ENCODE data around the gene ANKRD12. TPM values are rescaled to one million over a fixed set of nuclear protein-coding genes. Genes with fewer than 3 reads are reported as not detected.

The ANKRD12 gene
- polyA plus RNA-seq, 1 donor = 20.1 TPM

DNA sequence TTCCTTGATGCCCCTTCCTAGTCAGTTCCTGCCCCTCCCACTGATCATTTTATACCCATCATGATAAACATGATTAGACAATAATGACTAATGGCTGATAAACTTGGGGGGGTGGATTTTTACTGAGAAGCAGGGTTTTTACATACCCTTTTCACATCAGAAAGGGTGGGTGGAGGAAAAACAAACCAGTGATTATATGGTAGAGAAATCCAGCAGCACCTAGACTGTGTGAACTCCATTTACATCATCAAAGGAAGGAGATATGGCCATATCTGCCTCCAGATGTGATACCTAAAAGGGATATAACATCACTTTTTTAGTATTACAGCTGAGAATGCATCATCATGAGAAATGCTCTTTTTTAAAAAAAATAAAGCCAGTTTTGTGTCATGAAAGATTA lies 89.9 kb downstream of the ANKRD12 start:
- Histone ChIP-seq H3K27ac (ENCODE audit: low read length) (no peak overlapping the region), H3K9me3 (ENCODE audit: control insufficient read depth, low read depth, low read length) (peaks cover 3% of the 10 kb centered on the region), H3K36me3 (ENCODE audit: control insufficient read depth, insufficient read depth, low read length) (peaks cover 31% of the 10 kb centered on the region), H3K4me3 (ENCODE audit: low read length) (no peak overlapping the region), H3K4me1 (ENCODE audit: control insufficient read depth, insufficient read depth, low read length) (no peaks in the 10 kb centered on the region), H3K27me3 (ENCODE audit: control insufficient read depth, insufficient read depth, low read length) (no peaks in the 10 kb centered on the region)
- no peak for DNase-seq

DNA sequence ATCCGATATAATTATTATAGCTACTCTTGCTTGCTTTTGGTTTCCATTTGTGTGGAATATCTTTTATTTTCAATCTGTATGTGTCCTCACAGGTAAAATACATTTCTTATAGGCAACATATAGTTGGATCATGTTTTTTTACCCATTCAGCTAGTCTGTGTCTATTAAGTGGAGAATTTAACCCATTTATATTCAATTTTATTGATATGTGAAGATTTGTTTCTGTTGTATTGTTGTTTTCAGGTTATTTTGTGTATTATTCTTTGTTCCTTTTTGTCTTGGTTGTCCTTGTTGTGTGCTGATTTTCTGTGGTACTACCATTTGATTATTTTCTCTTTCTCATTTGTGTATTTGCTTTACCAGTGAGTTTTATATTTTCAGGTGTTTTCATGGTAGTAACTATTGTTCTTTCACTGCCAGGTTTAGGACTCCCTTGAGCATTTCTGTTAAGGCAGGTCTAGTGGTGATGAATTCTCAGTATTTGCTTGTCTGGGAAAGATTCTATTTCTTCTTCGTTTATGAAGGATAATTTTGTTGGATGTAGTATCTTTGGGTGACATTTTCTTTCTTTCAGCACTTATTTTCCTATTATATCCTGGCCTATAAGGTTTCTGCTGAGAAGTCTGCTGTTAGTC lies 95.4 kb downstream of the ANKRD12 start:
- Histone ChIP-seq H3K27me3 (ENCODE audit: control insufficient read depth, insufficient read depth, low read length) (no peaks in the 10 kb centered on the region), H3K27ac (ENCODE audit: low read length) (no peak overlapping the region), H3K4me1 (ENCODE audit: control insufficient read depth, insufficient read depth, low read length) (no peaks in the 10 kb centered on the region), H3K36me3 (ENCODE audit: control insufficient read depth, insufficient read depth, low read length) (peaks cover 32% of the 10 kb centered on the region), H3K9me3 (ENCODE audit: control insufficient read depth, low read depth, low read length) (peaks cover 19% of the 10 kb centered on the region), H3K4me3 (ENCODE audit: low read length) (no peak overlapping the region)
- DNase-seq = no peak
- WGBS (ENCODE audit: insufficient coverage, low lambda C conversion rate) = 100% methylated on average over 1 of the region's 2 CpGs

DNA sequence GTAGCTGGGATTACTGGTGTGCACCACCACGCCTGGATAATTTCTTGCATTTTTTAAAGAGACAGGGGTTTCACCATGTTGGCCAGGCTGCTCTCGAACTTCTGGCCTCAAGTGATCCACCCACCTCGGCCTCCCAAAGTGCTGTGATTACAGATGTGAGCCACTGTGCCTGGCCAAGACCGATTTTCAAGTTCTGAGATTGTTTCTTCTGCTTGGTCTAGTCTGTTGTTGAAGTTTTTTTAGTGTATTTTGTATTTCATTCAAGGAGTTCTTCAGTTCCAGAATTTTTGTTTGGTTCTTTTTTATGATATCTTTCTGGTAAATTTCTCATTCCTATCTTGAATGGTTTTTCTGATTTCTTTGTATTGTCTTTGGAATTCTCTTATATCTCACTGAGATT lies 96.4 kb downstream of the ANKRD12 start:
- H3K27me3 ChIP-seq (ENCODE audit: control insufficient read depth, insufficient read depth, low read length) = no peaks in the 10 kb centered on the region
- peaks cover 30% of the 10 kb centered on the region for H3K36me3 ChIP-seq (ENCODE audit: control insufficient read depth, insufficient read depth, low read length)
- no peak for DNase-seq
- H3K9me3 ChIP-seq (ENCODE audit: control insufficient read depth, low read depth, low read length) = peaks cover 19% of the 10 kb centered on the region
- H3K27ac ChIP-seq (ENCODE audit: low read length) = no peak overlapping the region
- H3K4me1 ChIP-seq (ENCODE audit: control insufficient read depth, insufficient read depth, low read length) = no peaks in the 10 kb centered on the region
- no CpG with 5 or more reads among the region's 4 CpGs for WGBS (ENCODE audit: insufficient coverage, low lambda C conversion rate)
- H3K4me3 ChIP-seq (ENCODE audit: low read length) = no peak overlapping the region

DNA sequence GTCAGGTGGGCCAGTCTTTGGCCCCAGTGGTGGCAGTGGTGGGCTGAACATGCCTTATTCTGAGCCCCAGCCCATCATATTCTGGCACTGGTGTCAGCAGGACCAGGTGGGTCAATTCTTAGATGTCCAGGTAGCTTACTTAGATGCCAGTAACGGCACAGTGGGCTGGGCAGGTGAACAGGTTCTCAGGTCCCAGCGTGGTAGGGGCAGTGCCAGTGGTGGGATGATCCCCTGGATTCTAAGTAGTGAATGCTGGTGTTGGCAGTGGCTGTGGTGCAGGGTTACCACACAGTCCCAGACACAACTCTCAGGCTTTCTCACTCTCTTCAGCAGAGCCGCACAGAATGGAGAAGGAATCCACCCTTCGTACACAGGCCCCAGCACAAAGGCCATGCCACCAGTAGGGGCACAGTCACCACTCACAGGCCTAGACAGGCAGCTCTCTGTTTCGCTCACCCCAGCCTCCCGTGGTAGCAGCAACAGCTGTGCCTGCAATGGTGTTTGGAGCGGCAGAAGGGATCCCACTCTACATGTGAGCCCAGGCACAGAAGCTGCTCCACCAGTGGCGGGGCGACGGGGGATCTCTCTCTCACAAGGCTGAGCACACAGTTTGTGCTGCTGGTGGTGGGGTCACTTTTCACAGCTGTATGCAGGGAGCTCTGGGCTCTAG lies 97.3 kb downstream of the ANKRD12 start:
- H3K4me1 ChIP-seq (ENCODE audit: control insufficient read depth, insufficient read depth, low read length) = no peaks in the 10 kb centered on the region
- H3K27ac ChIP-seq (ENCODE audit: low read length) = no peak overlapping the region
- peaks cover 36% of the 10 kb centered on the region for H3K36me3 ChIP-seq (ENCODE audit: control insufficient read depth, insufficient read depth, low read length)
- DNase-seq = no peak
- H3K4me3 ChIP-seq (ENCODE audit: low read length) = no peak overlapping the region
- no peaks in the 10 kb centered on the region for H3K27me3 ChIP-seq (ENCODE audit: control insufficient read depth, insufficient read depth, low read length)
- peaks cover 19% of the 10 kb centered on the region for H3K9me3 ChIP-seq (ENCODE audit: control insufficient read depth, low read depth, low read length)
- WGBS (ENCODE audit: insufficient coverage, low lambda C conversion rate) = no CpG with 5 or more reads among the region's 10 CpGs

DNA sequence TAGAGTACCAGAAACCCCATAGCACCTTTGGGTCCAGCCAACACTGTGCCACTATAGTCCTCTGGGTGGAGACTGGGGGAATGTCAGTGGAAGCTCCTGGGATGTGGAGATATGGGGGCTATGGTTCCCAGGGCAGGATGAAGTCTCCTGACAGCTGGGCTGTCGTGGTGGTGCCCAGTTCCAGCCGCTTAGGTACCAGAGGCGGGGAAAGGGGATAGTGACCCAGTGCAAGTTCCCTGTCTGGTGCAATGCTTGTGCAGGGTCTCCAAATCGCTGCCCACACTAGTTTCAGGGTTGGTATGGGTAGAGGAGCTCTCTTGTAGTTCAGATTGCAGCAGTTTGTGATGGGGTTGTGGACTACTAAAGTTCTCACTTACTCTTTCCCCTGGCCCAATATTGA lies 97.9 kb downstream of the ANKRD12 start:
- Histone ChIP-seq H3K9me3 (ENCODE audit: control insufficient read depth, low read depth, low read length) (peaks cover 19% of the 10 kb centered on the region), H3K27me3 (ENCODE audit: control insufficient read depth, insufficient read depth, low read length) (no peaks in the 10 kb centered on the region), H3K36me3 (ENCODE audit: control insufficient read depth, insufficient read depth, low read length) (peaks cover 40% of the 10 kb centered on the region), H3K4me1 (ENCODE audit: control insufficient read depth, insufficient read depth, low read length) (no peaks in the 10 kb centered on the region), H3K27ac (ENCODE audit: low read length) (no peak overlapping the region), H3K4me3 (ENCODE audit: low read length) (no peak overlapping the region)
- no peak for DNase-seq
- WGBS (ENCODE audit: insufficient coverage, low lambda C conversion rate) = no CpG with 5 or more reads among the region's 4 CpGs

DNA sequence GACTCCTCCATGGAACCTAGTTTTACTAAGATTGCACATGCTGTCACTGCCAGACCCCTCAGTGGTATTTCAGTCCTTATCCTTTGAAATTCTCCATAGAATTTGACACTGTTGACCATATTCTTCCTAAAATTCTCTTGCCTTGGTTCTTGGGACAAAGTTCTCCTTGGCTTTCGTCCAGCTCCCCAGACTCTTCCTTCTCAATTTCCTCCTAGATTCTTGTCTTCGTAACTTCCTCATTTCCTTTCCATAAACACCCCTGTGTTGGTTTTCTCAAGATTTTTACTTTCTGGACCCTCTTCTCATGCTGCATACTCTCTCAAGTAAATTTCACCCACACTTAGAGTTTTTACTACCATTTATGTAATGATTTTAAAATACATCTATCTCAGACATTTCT lies 101.4 kb downstream of the ANKRD12 start:
- Histone ChIP-seq H3K27ac (ENCODE audit: low read length) (no peak overlapping the region), H3K9me3 (ENCODE audit: control insufficient read depth, low read depth, low read length) (peaks cover under 1% of the 10 kb centered on the region), H3K4me3 (ENCODE audit: low read length) (no peak overlapping the region), H3K36me3 (ENCODE audit: control insufficient read depth, insufficient read depth, low read length) (peaks cover 38% of the 10 kb centered on the region), H3K4me1 (ENCODE audit: control insufficient read depth, insufficient read depth, low read length) (no peaks in the 10 kb centered on the region), H3K27me3 (ENCODE audit: control insufficient read depth, insufficient read depth, low read length) (no peaks in the 10 kb centered on the region)
- no peak for DNase-seq
- 100% methylated on average over 2 of the region's 2 CpGs for WGBS (ENCODE audit: insufficient coverage, low lambda C conversion rate)

DNA sequence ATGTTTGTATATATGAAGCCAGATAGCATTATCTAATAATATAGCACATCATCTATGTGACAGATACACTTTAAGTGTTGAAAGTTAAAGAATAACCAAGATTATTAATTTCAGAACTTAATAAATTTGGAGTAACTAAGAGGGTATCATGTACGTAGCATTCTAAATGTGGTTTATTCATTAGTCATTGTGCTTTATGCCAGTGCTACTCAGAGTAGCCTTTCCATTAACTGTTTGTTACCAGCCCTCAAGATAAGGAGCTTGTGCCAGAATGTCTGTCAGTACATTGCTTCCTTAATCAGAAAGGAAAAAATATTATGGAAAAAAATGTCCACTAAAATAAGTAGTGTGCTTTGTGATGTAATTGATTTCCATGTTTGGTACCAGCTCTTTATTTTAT lies 103.1 kb downstream of the ANKRD12 start:
- H3K36me3 ChIP-seq (ENCODE audit: control insufficient read depth, insufficient read depth, low read length) = peaks cover 35% of the 10 kb centered on the region
- no peaks in the 10 kb centered on the region for H3K27me3 ChIP-seq (ENCODE audit: control insufficient read depth, insufficient read depth, low read length)
- no peak overlapping the region for H3K4me3 ChIP-seq (ENCODE audit: low read length)
- H3K4me1 ChIP-seq (ENCODE audit: control insufficient read depth, insufficient read depth, low read length) = no peaks in the 10 kb centered on the region
- WGBS (ENCODE audit: insufficient coverage, low lambda C conversion rate) = no CpG with 5 or more reads among the region's 1 CpG
- no peak overlapping the region for H3K27ac ChIP-seq (ENCODE audit: low read length)
- H3K9me3 ChIP-seq (ENCODE audit: control insufficient read depth, low read depth, low read length) = no peaks in the 10 kb centered on the region
- no peak for DNase-seq

DNA sequence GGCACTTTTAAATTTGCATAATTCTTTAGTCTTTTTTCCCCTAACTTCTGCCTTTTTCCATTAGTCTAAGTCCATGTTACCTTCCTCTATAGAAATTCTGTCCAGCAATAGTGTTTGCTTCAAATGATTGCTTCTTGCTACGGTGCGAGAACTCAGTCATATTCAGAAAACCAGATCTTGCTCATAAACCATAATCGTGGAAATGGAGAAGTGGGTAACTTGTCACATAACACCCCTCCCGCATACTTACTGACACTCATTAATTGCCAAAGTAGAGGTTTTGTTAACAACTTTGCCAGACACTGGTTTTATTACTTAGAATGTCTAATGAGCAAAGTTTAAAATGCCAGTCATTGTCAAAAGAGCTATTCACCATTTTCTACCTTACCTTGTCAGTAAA lies 103.7 kb downstream of the ANKRD12 start:
- Histone ChIP-seq H3K9me3 (ENCODE audit: control insufficient read depth, low read depth, low read length) (no peaks in the 10 kb centered on the region), H3K27ac (ENCODE audit: low read length) (no peak overlapping the region), H3K4me3 (ENCODE audit: low read length) (no peak overlapping the region), H3K27me3 (ENCODE audit: control insufficient read depth, insufficient read depth, low read length) (no peaks in the 10 kb centered on the region), H3K4me1 (ENCODE audit: control insufficient read depth, insufficient read depth, low read length) (no peaks in the 10 kb centered on the region), H3K36me3 (ENCODE audit: control insufficient read depth, insufficient read depth, low read length) (peaks cover 32% of the 10 kb centered on the region)
- WGBS (ENCODE audit: insufficient coverage, low lambda C conversion rate) = 83% methylated on average over 1 of the region's 4 CpGs
- no peak for DNase-seq

DNA sequence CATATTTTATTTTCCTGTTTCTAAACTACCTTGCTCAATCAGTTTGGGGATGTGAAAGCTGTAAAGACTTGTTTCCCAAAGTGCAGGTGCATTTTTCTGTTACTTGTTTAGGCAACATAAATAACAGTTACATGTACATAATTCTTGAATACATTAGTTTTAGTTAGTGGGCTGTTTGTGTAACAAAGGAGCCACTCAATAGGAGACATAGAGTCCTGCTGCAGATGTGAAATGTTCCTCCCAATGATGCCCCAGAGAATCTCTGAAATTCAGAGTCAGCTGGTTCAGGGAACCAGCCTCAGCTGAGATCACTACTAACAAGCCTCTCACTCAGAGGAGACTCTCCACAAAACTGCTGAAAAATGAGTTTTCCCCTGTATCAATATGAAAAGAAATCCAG lies 106.4 kb downstream of the ANKRD12 start:
- no peaks in the 10 kb centered on the region for H3K27me3 ChIP-seq (ENCODE audit: control insufficient read depth, insufficient read depth, low read length)
- H3K4me3 ChIP-seq (ENCODE audit: low read length) = no peak overlapping the region
- peaks cover 25% of the 10 kb centered on the region for H3K36me3 ChIP-seq (ENCODE audit: control insufficient read depth, insufficient read depth, low read length)
- no peaks in the 10 kb centered on the region for H3K4me1 ChIP-seq (ENCODE audit: control insufficient read depth, insufficient read depth, low read length)
- no peaks in the 10 kb centered on the region for H3K9me3 ChIP-seq (ENCODE audit: control insufficient read depth, low read depth, low read length)
- DNase-seq = no peak
- H3K27ac ChIP-seq (ENCODE audit: low read length) = no peak overlapping the region

DNA sequence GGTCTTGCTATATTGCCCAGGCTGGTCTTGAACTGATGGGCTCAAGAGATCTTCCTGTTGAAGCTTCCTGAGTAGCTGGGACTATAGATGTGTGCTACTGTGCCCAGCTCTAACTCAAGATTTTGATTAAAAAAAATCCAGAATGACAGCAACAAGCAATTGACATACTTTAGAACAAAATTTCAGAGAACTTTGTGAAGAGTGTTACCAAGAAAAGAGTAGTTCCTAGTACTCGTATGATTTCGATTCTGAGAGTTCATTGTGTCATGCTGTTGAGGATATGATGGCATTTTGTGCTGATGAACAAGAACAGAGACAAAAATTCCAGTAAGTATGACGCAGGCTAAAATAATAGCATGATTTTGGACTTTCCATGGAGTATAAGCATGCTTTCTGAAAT lies 107.8 kb downstream of the ANKRD12 start:
- DNase-seq = no peak
- Histone ChIP-seq H3K36me3 (ENCODE audit: control insufficient read depth, insufficient read depth, low read length) (peaks cover 13% of the 10 kb centered on the region), H3K4me3 (ENCODE audit: low read length) (no peak overlapping the region), H3K27ac (ENCODE audit: low read length) (no peak overlapping the region), H3K9me3 (ENCODE audit: control insufficient read depth, low read depth, low read length) (no peaks in the 10 kb centered on the region), H3K4me1 (ENCODE audit: control insufficient read depth, insufficient read depth, low read length) (no peaks in the 10 kb centered on the region), H3K27me3 (ENCODE audit: control insufficient read depth, insufficient read depth, low read length) (no peaks in the 10 kb centered on the region)
- WGBS (ENCODE audit: insufficient coverage, low lambda C conversion rate) = 100% methylated on average over 1 of the region's 3 CpGs

DNA sequence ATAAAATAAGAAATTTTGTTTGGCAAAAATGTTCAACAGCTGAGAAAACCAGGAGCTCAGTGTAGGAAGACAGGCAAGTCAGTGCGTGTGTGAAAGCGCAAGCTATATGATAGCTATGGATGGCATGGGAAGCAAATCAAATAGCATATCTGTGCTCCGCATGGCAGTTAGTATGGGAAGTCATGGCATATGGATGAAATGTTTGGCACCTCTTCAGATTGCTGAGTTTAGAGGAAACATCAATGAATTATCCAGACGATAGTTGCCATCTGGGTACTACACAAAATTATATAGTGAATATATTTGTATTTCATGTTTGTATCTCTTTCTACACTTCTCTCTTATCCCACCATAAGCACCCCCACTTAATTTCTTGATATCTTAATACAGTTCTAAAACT lies 112.1 kb downstream of the ANKRD12 start:
- Histone ChIP-seq H3K4me1 (ENCODE audit: control insufficient read depth, insufficient read depth, low read length) (no peaks in the 10 kb centered on the region), H3K36me3 (ENCODE audit: control insufficient read depth, insufficient read depth, low read length) (peaks cover 9% of the 10 kb centered on the region), H3K9me3 (ENCODE audit: control insufficient read depth, low read depth, low read length) (no peaks in the 10 kb centered on the region), H3K27me3 (ENCODE audit: control insufficient read depth, insufficient read depth, low read length) (no peaks in the 10 kb centered on the region), H3K4me3 (ENCODE audit: low read length) (no peak overlapping the region), H3K27ac (ENCODE audit: low read length) (no peak overlapping the region)
- no CpG with 5 or more reads among the region's 4 CpGs for WGBS (ENCODE audit: insufficient coverage, low lambda C conversion rate)
- no peak for DNase-seq

Measured in large intestine (tissue), 3 donors.